GM11168 (cell line): ENCODE data around the gene RTL3.

ENCODE experiments used
- in situ Hi-C: fragments of 300-500 bp; cut with MboI; formaldehyde crosslinking; loops from one replicate; pipeline ENCODE4 v1.12.0; 2022; ENCODE audit warnings: low sequenced_read_pairs; ENCODE audit not compliant: unreplicated experiment

RTL3 gene

GRCh38 chrX:78622831-78623230 lies 36.3 kb downstream of the RTL3 start:
- in situ Hi-C loops = no loop called here

- in situ Hi-C loops = no loop called here
These were observed 39.3 kb downstream of the RTL3 start for GRCh38 chrX:78619834-78620233.

- in situ Hi-C loops = no loop called here
These were observed 40.1 kb downstream of the RTL3 start for GRCh38 chrX:78618987-78619386.

- in situ Hi-C loops = no loop called here
These were observed 44.9 kb downstream of the RTL3 start for GRCh38 chrX:78614264-78614663.
